Dedifferentiated amniotic fluid mesenchymal stem cell (primary cell): ENCODE results near the gene RCOR1.
"Not testable (repeated sequence)": the region's sequence is repeated elsewhere in the genome, so short reads cannot be mapped to it uniquely, and the experiment has no call there.

Experiments used
- DNase-seq: peaks from one replicate; pipeline ENCODE4 v3.0.0-alpha.2; 2016; ENCODE audit errors: extremely low spot score

RCOR1 gene

GRCh38 chr14:102629808-102630350 lies 37.4 kb downstream of the RCOR1 start:
- DNase-seq: no peak

- no peak for DNase-seq
These were observed 38.0 kb downstream of the RCOR1 start for GRCh38 chr14:102630405-102630804.

DNA sequence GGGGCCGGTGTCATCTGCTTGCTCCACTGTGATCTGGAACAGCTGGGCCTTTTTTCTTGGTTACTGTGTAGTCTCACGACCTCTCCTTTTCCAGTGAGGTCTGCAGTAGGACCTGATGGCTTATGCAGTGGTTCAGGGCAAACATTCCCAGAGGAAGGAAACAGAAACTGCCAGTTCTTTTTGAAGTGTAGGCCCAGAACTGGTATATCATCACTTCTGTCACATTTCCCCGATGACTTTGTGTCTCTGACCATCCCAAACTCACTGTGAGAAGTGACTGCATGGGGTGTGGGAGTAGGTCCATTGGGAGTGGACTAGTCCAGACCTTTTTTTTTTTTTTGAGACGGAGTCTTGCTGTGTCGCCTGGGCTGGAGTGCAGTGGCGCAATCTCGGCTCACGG lies 38.4 kb downstream of the RCOR1 start:
- DNase-seq: no peak

DNA sequence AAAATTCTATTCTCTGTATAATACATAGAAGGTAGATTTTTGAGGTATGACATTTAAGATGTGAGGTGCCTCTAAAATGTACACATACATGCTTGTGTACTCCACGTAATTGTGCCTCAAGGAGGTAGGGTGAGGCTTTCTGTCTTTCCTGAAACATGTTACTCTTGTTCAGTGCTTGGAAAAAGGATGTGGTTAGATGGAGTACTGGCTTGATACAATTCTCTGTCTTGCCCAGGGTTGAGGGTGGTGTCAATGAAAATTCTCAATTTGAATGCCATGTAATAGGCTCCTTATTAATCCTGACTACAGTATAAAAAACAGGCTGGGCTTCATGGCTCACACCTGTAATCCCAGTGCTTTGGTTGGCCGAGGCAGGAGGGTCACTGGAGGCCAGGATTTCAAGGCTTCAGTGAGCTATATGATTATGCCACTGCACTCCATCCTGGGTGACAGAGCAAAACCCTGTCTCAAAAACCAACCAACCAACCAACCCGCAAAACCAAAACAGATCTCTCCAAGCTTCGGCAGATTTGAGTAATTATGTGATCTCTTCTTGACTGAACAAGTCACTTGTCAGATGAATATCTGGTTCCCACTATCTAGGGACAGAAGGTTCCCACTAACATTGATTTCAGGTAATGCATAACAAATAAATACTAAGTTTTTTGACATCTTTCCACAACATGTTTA lies 41.6 kb downstream of the RCOR1 start:
- no peak for DNase-seq

GRCh38 chr14:102639611-102640010 lies 47.2 kb downstream of the RCOR1 start:
- not testable (repeated sequence) for DNase-seq

DNA sequence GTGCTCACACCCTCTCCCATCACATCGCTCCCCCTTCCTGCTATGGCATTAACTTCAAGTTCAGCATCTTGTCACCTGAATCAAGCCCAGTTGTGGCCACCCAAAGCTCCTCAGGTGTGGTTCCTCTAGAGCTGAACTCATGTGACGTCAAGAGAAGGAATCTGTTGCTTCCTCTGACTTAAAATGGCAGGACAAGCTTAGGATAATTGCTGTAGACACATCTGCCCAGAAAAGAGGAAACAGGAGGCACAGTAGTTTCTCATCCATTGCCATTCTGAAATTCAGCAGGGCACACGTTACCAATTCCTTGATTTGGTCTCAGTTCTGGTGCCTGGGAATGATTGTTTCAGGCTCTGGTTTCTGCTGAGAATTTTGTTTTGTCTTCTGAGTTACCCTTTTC lies 52.1 kb downstream of the RCOR1 start:
- DNase-seq: no peak

GRCh38 chr14:102645746-102646440 lies 53.4 kb downstream of the RCOR1 start:
- DNase-seq: no peak

DNA sequence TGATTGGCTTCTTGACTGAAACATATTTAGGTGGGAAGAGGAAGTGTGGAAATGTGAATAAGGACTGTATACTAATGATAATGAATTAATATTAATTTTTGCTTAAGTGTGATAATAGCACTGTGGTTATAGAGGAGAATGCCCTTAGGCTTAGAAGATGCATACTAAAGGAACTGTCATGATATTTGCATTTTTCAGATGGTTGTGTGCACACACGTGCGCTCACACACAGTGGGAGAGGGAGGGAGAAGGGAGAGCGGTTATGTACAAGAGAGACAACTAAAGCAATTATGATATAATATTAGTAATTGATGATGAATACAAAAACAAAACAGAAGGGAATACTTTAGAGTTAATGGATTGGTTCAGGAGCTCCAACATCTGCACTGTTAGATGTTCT lies 54.2 kb downstream of the RCOR1 start:
- DNase-seq: no peak

DNA sequence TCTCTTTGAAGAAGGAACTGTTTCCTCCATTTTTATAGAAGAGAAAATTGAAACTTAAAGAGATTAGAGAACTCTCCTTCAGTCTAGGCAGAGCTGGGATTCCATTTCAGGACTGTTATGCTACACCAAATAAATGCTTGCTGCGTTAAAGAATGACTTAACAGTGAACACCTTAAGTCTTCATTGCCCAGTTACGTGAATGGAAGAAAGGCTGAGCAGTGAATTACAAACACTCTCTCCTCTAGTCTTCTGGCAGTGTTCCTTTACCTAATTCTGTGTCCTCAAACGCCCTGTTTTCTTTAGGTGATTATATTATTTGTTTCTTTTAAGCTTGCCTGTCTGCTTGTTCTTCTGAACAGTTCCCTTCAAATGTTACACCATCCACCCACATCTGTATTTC lies 59.7 kb downstream of the RCOR1 start:
- no peak for DNase-seq

DNA sequence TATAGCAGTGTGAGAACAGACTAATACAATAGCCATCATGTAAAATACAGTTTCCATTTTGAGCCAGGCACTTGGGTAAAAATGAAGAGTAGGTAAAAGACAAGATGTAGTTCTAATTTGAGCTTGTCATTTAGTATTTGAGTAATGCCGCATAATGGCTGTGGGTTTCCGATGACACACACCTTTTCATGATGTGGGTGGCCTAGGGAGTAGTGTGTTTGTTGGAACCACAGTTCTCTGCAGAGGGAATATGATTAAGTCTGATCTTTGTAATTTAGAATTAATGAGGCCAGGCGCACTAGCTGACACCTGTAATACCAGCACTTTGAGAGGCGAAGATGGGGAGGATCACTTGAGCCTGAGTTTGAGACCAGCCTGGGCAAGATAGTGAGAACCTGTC lies 61.8 kb downstream of the RCOR1 start:
- no peak for DNase-seq

DNA sequence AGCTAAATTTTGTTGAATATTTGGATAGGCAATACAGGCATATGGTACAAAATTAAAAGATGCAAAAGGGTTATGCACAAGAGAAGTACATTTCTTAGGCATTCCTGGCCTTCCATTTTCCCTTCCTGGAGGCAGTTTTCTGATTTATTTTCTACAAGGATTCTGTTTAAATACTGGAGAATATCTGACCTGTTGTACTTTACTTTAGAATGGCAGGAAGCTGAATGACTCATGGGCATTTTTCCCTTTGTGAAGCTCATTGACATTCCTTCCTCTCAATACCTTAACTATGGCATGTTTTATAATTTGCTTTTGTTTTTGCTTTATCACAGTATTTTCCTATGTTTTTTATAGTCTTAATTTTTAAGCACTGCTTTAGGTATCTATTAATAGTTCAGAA lies 62.7 kb downstream of the RCOR1 start:
- no peak for DNase-seq

GRCh38 chr14:102659797-102660196 lies 67.3 kb downstream of the RCOR1 start:
- DNase-seq: no peak

- DNase-seq: no peak
These were observed 69.2 kb downstream of the RCOR1 start for GRCh38 chr14:102661614-102662013.

GRCh38 chr14:102662636-102663430 lies 70.4 kb downstream of the RCOR1 start:
- DNase-seq: no peak

DNA sequence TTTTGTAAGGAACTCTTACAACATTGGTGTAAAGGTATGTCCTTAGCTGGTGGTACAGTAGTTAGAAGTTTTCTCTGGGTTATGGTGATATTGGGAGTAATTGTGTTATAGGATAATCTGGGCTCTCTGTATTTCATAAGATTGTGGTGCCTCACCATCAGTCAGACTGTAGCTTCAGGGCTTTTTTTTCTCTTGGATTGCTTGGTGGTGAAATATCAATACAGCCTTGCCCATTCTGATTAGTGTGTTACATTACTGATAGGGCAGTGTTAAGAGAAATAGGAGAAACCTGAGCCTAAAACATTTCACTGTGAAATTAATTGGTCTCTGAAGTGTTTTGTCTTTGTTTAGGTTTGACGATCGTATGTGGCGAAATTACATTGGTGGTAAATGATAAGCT lies 71.0 kb downstream of the RCOR1 start:
- no peak for DNase-seq

GRCh38 chr14:102665621-102666020 lies 73.2 kb downstream of the RCOR1 start:
- no peak for DNase-seq

DNA sequence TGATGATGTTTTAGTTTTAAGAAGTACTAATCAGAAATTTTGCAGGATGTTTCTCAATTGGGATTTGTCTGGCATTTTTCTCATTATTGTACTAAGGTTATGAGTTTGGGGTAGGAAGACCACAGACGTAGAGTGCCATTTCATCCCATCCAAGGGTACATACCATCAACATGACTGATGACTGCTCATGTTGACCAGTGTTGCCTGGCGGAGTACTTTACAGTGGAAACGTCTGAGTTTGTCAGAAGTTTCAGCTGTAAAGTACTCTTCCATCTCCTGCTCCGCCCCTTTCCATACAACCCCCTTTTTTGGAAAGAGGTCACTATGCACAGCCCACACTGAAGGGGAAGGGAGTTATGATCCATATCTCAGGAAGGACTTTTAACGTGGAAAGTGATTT lies 74.2 kb downstream of the RCOR1 start:
- no peak for DNase-seq

GRCh38 chr14:102667703-102668102 lies 75.3 kb downstream of the RCOR1 start:
- no peak for DNase-seq

DNA sequence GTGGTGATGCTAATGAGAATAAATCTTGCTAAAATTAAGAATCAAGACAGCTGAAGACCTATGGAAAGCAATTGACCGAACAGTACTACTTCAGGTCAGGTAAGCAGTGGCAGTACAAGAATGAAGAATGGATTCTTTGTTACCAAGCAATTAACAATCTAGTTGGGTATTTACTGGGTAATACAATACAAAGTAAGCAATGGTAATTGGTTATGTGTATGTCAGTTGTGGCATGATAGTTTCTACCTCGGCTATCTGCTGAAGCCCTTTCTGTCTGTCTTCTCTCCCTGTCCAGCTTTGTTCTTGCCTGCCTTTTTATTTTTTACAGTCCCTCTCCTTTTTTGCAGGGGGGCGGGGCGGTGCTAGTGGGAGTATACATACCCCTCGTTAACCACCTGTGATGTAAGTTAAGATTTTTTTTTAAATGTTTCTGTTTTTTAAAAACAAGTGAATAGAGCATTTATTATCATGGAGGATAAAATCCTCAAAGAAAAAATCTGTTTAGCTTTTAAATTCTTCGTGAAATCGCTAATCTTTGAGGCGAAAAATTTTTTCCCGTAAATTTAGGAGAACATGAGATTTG lies 75.9 kb downstream of the RCOR1 start:
- no peak for DNase-seq

DNA sequence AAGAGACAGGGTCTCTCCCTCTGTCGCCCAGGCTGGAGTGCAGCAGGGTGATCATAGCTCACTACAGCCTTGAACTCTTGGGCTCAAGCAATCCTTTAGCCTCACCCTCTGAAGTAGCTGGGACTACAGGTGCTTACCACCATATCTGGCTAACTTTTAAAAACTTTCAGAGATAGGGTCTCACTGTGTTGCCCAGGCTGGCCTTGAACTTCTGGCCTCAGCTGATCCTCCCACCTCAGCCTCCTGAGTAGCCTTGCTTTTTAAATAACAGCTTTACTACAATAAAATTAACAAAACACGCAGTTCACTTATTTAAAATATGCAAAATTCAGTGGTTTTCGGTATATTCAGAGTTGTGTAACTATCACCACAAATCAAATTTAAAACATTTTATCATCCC lies 79.0 kb downstream of the RCOR1 start:
- DNase-seq: no peak

GRCh38 chr14:102672410-102672960 lies 80.0 kb downstream of the RCOR1 start:
- DNase-seq: no peak

- no peak for DNase-seq
These were observed 82.9 kb downstream of the RCOR1 start for GRCh38 chr14:102675396-102675795.
